Calu3 (cell line): ENCODE results near the gene HCN2. TPM values are rescaled to one million over a fixed set of nuclear protein-coding genes. Genes with fewer than 3 reads are reported as not detected.

Source experiments
- Bru-seq: library from RNA; stranded (reverse); fragments of 400-500 nt; gene quantifications from one replicate; lab custom pipeline; 2021; lab: Mats Ljungman, UMichigan
- BruChase-seq, 2 experiments: library from RNA; stranded (reverse); fragments of 400-500 nt; gene quantifications; one replicate each; lab custom pipeline; 2021; lab: Mats Ljungman, UMichigan
- BruUV-seq: library from RNA; stranded (reverse); fragments of 400-500 nt; replicated peaks from 2 replicates; lab custom pipeline; 2021; lab: Mats Ljungman, UMichigan
- CTCF ChIA-PET: fragments of 300-600 bp; sonication (Branson Sonifier 250); formaldehyde crosslinking; loops from one replicate; lab custom pipeline; 2022; ENCODE audit warnings: antibody characterized with exemption; lab: Charles Lee
- DNase-seq: peaks from one replicate; pipeline ENCODE4 v3.0.0; 2022
- H3K27ac Mint-ChIP-seq: one replicate; pipeline ENCODE4 v1.8.0; 2022; ENCODE audit warnings: mixed read lengths; ENCODE audit not compliant: unreplicated experiment
- H3K27me3 Mint-ChIP-seq: one replicate; pipeline ENCODE4 v1.8.0; 2022; ENCODE audit warnings: mixed read lengths; ENCODE audit not compliant: unreplicated experiment
- H3K36me3 Mint-ChIP-seq: one replicate; pipeline ENCODE4 v1.8.0; 2022; ENCODE audit warnings: mild to moderate bottlenecking, moderate library complexity, mixed read lengths; ENCODE audit not compliant: insufficient read depth, unreplicated experiment
- H3K4me1 Mint-ChIP-seq: one replicate; pipeline ENCODE4 v1.8.0; 2022; ENCODE audit warnings: mild to moderate bottlenecking, low read depth, mixed read lengths; ENCODE audit not compliant: unreplicated experiment
- H3K4me3 Mint-ChIP-seq: one replicate; pipeline ENCODE4 v1.8.0; 2022; ENCODE audit warnings: mild to moderate bottlenecking, low read depth, moderate library complexity, mixed read lengths; ENCODE audit not compliant: unreplicated experiment
- H3K9me3 Mint-ChIP-seq: one replicate; pipeline ENCODE4 v1.8.0; 2022; ENCODE audit warnings: low read depth, mixed read lengths; ENCODE audit not compliant: unreplicated experiment
- CTCF ChIP-seq: fragments of 200-600 bp; IDR thresholded peaks from one replicate; pipeline ENCODE4 v1.8.0; 2022; ENCODE audit warnings: antibody characterized with exemption; ENCODE audit not compliant: unreplicated experiment
- intact Hi-C: fragments of 100-400 bp; cut with micrococcal nuclease; formaldehyde crosslinking; loops from one replicate; pipeline ENCODE4 v1.10.0; 2022; ENCODE audit not compliant: unreplicated experiment
- long read RNA-seq: library from polyadenylated mRNA; stranded (forward); transcript quantifications from one replicate; pipeline ENCODE4 v2.0.0, GENCODE V29; 2022
- total RNA-seq: library from RNA; stranded (reverse); gene quantifications from 2 replicates; pipeline ENCODE4 v1.2.3, GENCODE V29; 2022

Gene HCN2
- total RNA-seq: 0.09 and 0.32 TPM in 2 replicates
- percentile 6 among the genes with signal in this experiment for Bru-seq, nascent RNA
- BruChase-seq, experiment 1, labeled RNA remaining after a 6-hour chase: percentile 20 among the genes with signal in this experiment
- percentile 17 among the genes with signal in this experiment for BruChase-seq, experiment 2, labeled RNA remaining after a 2-hour chase
- long read RNA-seq, partial matches to known transcripts: 0 of 1 reads
- long read RNA-seq, other reads (novel, unspliced or antisense): 1 of 1 reads

- H3K27me3 Mint-ChIP-seq: peaks cover 41% of the 10 kb centered on the region
- no peak within 1 kb of the TSS for H3K4me3 Mint-ChIP-seq
- peaks cover 18% of the 10 kb centered on the region for H3K36me3 Mint-ChIP-seq
- intact Hi-C loops: no loop called here
- H3K4me1 Mint-ChIP-seq: no peaks in the 10 kb centered on the region
- CTCF ChIA-PET: no interaction called here
- H3K9me3 Mint-ChIP-seq: no peaks in the 10 kb centered on the region
- BruUV-seq: no TSS peak
- TF ChIP-seq CTCF: no peak
- no peak within 1 kb of the TSS for H3K27ac Mint-ChIP-seq
- no peak for DNase-seq
These were observed at the start of gene HCN2 for GRCh38 chr19:589693-590395. Gene HCN2, plus strand, starts transcription at chr19:589881. Its CDS starts 65 bp downstream, at chr19:589946.

GRCh38 chr19:540867-541637 is 48.6 kb upstream of the HCN2 start:
- CTCF ChIA-PET: no interaction called here
- Mint-ChIP-seq H3K27ac (no peak overlapping the region), H3K4me3 (no peak overlapping the region), H3K27me3 (peaks cover 12% of the 10 kb centered on the region), H3K4me1 (no peaks in the 10 kb centered on the region), H3K36me3 (peaks cover 20% of the 10 kb centered on the region), H3K9me3 (no peaks in the 10 kb centered on the region)
- intact Hi-C loops: no loop called here
- TF ChIP-seq CTCF: no peak
- DNase-seq: no peak
- no TSS peak for BruUV-seq

- intact Hi-C loops: no loop called here
- no peak for DNase-seq
- H3K4me1 Mint-ChIP-seq: no peaks in the 10 kb centered on the region
- no peaks in the 10 kb centered on the region for H3K9me3 Mint-ChIP-seq
- no peak for TF ChIP-seq CTCF
- no TSS peak for BruUV-seq
- peaks cover 12% of the 10 kb centered on the region for H3K27me3 Mint-ChIP-seq
- H3K36me3 Mint-ChIP-seq: peaks cover 16% of the 10 kb centered on the region
- CTCF ChIA-PET: no interaction called here
- H3K27ac Mint-ChIP-seq: no peak overlapping the region
- H3K4me3 Mint-ChIP-seq: no peak overlapping the region
These were observed 48.0 kb upstream of the HCN2 start for GRCh38 chr19:541699-542098.

GRCh38 chr19:542173-542866 is 47.4 kb upstream of the HCN2 start:
- H3K27me3 Mint-ChIP-seq: peaks cover 12% of the 10 kb centered on the region
- CTCF ChIA-PET: no interaction called here
- no peak for DNase-seq
- no peak overlapping the region for H3K27ac Mint-ChIP-seq
- no peak for TF ChIP-seq CTCF
- no TSS peak for BruUV-seq
- intact Hi-C loops: no loop called here
- H3K36me3 Mint-ChIP-seq: peaks cover 16% of the 10 kb centered on the region
- H3K4me3 Mint-ChIP-seq: no peak overlapping the region
- no peaks in the 10 kb centered on the region for H3K4me1 Mint-ChIP-seq
- no peaks in the 10 kb centered on the region for H3K9me3 Mint-ChIP-seq
